Stimulated activated CD4-positive, alpha-beta T cell treated with anti-CD3 and anti-CD28 coated beads, Interleukin-15, amount 100 ng/mL, for 48 hours (primary cell): Measurements from ENCODE around the gene ABCG2.

Experiments used
- DNase-seq, 2 donors: peaks; one replicate each; pipeline ENCODE4 v3.0.0-alpha.2; 2020; ENCODE audit warnings: low read depth in 2 of 2

Gene ABCG2

GRCh38 chr4:88158489-88159228 lies at the start of gene ABCG2:
ABCG2 (minus strand) TSS chr4:88158639; CDS start chr4:88139995, 18,644 bp downstream.
- peak; percentile 13 to 19 for DNase-seq

GRCh38 chr4:88208156-88208555 lies 49.7 kb upstream of the ABCG2 start:
- no peak for DNase-seq

GRCh38 chr4:88207171-88207570 lies 48.7 kb upstream of the ABCG2 start:
- no peak for DNase-seq

GRCh38 chr4:88204882-88205281 lies 46.4 kb upstream of the ABCG2 start:
- no peak for DNase-seq

- no peak for DNase-seq
Measured at GRCh38 chr4:88202443-88202842, 44.0 kb upstream of the ABCG2 start.

- DNase-seq = no peak
Measured at GRCh38 chr4:88200186-88200585, 41.7 kb upstream of the ABCG2 start.

GRCh38 chr4:88196523-88197185 lies 38.2 kb upstream of the ABCG2 start:
- no peak for DNase-seq

- DNase-seq = no peak
Measured at GRCh38 chr4:88196013-88196365, 37.5 kb upstream of the ABCG2 start.

- no peak for DNase-seq
Measured at GRCh38 chr4:88195328-88196012, 37.0 kb upstream of the ABCG2 start.

- DNase-seq = no peak
Measured at GRCh38 chr4:88191404-88191803, 33.0 kb upstream of the ABCG2 start.

GRCh38 chr4:88189881-88190585 lies 31.6 kb upstream of the ABCG2 start:
- DNase-seq = no peak

GRCh38 chr4:88189418-88189738 lies 30.9 kb upstream of the ABCG2 start:
- DNase-seq = no peak

- no peak for DNase-seq
Measured at GRCh38 chr4:88188738-88189417, 30.4 kb upstream of the ABCG2 start.

GRCh38 chr4:88187766-88188165 lies 29.3 kb upstream of the ABCG2 start:
- no peak for DNase-seq

GRCh38 chr4:88185906-88186305 lies 27.5 kb upstream of the ABCG2 start:
- DNase-seq = no peak

GRCh38 chr4:88179261-88179660 lies 20.8 kb upstream of the ABCG2 start:
- DNase-seq = no peak

- DNase-seq = no peak
Measured at GRCh38 chr4:88178626-88179231, 20.3 kb upstream of the ABCG2 start.

- no peak for DNase-seq
Measured at GRCh38 chr4:88177983-88178625, 19.7 kb upstream of the ABCG2 start.

- DNase-seq = no peak
Measured at GRCh38 chr4:88172987-88173386, 14.5 kb upstream of the ABCG2 start.

- no peak for DNase-seq
Measured at GRCh38 chr4:88171206-88171605, 12.8 kb upstream of the ABCG2 start.

GRCh38 chr4:88169298-88169697 lies 10.9 kb upstream of the ABCG2 start:
- no peak for DNase-seq
